OCI-LY7 (cell line): ENCODE results near the gene BCAR3. TPM values are rescaled to one million over a fixed set of nuclear protein-coding genes. Genes with fewer than 3 reads are reported as not detected.

Experiments
- BruUV-seq: library from RNA; stranded (reverse); fragments of 400-500 nt; replicated peaks from 2 replicates; lab custom pipeline; 2021; lab: Mats Ljungman, UMichigan
- CTCF ChIA-PET: fragments of 300-600 bp; sonication (Branson Sonifier 250); formaldehyde crosslinking; loops from one replicate; lab custom pipeline; 2022; ENCODE audit warnings: antibody characterized with exemption; ENCODE audit not compliant: unreplicated experiment; lab: Charles Lee
- POLR2A ChIA-PET: fragments of 300-600 bp; sonication (Branson Sonifier 250); formaldehyde crosslinking; loops from one replicate; lab custom pipeline; 2022; ENCODE audit warnings: antibody characterized with exemption; lab: Charles Lee
- DNase-seq: peaks from one replicate; pipeline ENCODE4 v3.0.0-alpha.2; 2015; ENCODE audit warnings: low spot score
- H2AFZ ChIP-seq: fragments of 200-600 bp; sonication (generic), shearing (Covaris generic); 2 replicates; pipeline ENCODE4 v1.6.1; 2014; ENCODE audit warnings: mild to moderate bottlenecking, antibody characterized with exemption, low read length, moderate library complexity
- H3K27ac ChIP-seq: fragments of 200-600 bp; sonication (generic); 2 replicates; pipeline ENCODE4 v1.5.1; 2014; ENCODE audit warnings: mixed run types, low read depth, mild to moderate bottlenecking, moderate library complexity, low read length, inconsistent platforms; ENCODE audit not compliant: poor library complexity, severe bottlenecking
- H3K36me3 ChIP-seq: fragments of 200-600 bp; sonication (generic); 2 replicates; pipeline ENCODE4 v1.6.1; 2014; ENCODE audit warnings: mild to moderate bottlenecking, antibody characterized with exemption, low read length, moderate library complexity, mixed read lengths; ENCODE audit not compliant: insufficient read depth
- H3K4me1 ChIP-seq: fragments of 200-600 bp; sonication (generic); 2 replicates; pipeline ENCODE4 v1.5.1; 2014; ENCODE audit warnings: mild to moderate bottlenecking, low read length; ENCODE audit not compliant: insufficient read depth, poor library complexity, severe bottlenecking
- H3K4me2 ChIP-seq: fragments of 200-600 bp; sonication (generic); 2 replicates; pipeline ENCODE4 v1.6.1; 2014; ENCODE audit warnings: mild to moderate bottlenecking, low read length
- H3K4me3 ChIP-seq: fragments of 200-600 bp; sonication (generic); 2 replicates; pipeline ENCODE4 v1.5.1; 2014; ENCODE audit warnings: mild to moderate bottlenecking, low read depth, low read length; ENCODE audit not compliant: poor library complexity, severe bottlenecking
- H3K79me2 ChIP-seq: fragments of 200-600 bp; sonication (generic); 2 replicates; pipeline ENCODE4 v1.6.1; 2016; ENCODE audit warnings: low read depth, mild to moderate bottlenecking, low read length, moderate library complexity, mixed read lengths; ENCODE audit not compliant: insufficient read depth
- H3K9me2 ChIP-seq: fragments of 200-600 bp; sonication (generic); 2 replicates; pipeline ENCODE4 v1.6.1; 2016; ENCODE audit warnings: mild to moderate bottlenecking, low read length, mixed read lengths; ENCODE audit not compliant: insufficient read depth
- H3K9me3 ChIP-seq: fragments of 200-600 bp; sonication (generic); 2 replicates; pipeline ENCODE4 v1.6.1; 2014; ENCODE audit warnings: mild to moderate bottlenecking, mixed run types, low read length, mixed read lengths
- H4K20me1 ChIP-seq: fragments of 200-600 bp; sonication (generic); 2 replicates; pipeline ENCODE4 v1.6.1; 2014; ENCODE audit warnings: mild to moderate bottlenecking, antibody characterized with exemption, low read length, moderate library complexity, mixed read lengths; ENCODE audit not compliant: insufficient read depth
- CTCF ChIP-seq: fragments of 200-600 bp; sonication (generic); conservative IDR thresholded peaks from 2 replicates; pipeline ENCODE4 v1.5.1; 2014; ENCODE audit warnings: mild to moderate bottlenecking, antibody characterized with exemption, low read length, moderate library complexity, mixed read lengths
- EZH2phosphoT487 ChIP-seq: fragments of 200-600 bp; sonication (generic); IDR thresholded peaks from 2 replicates; pipeline ENCODE4 v1.6.1; 2018; ENCODE audit warnings: low read depth, borderline replicate concordance, mild to moderate bottlenecking, mixed run types, antibody characterized with exemption, low read length, moderate library complexity, mixed read lengths
- intact Hi-C: fragments of 100-400 bp; cut with micrococcal nuclease; formaldehyde crosslinking; loops from one replicate; pipeline ENCODE4 v1.10.0; 2022; ENCODE audit not compliant: unreplicated experiment
- total RNA-seq, 2 experiments: library from RNA; depleted of rRNA in 1 of 2; stranded (reverse); fragments of >200 nt in 1 of 2; shearing (Covaris generic) in 1 of 2; gene quantifications; 2 replicates each; pipeline ENCODE4 v1.2.3, GENCODE V29; 2014 to 2022

Gene BCAR3
- total RNA-seq, 2 experiments from 2014 or later = 16.3 to 24.2 TPM

- ChIA-PET CTCF (no interaction called here), POLR2A (interaction anchor here (0.6 kb wide), 1 partner anchor 11 kb away, joined by 3 read pairs; no protein-coding TSS in a partner anchor)
- Histone ChIP-seq H4K20me1 (no peaks in the 10 kb centered on the region), H3K4me1 (no peaks in the 10 kb centered on the region), H3K9me3 (no peaks in the 10 kb centered on the region), H3K36me3 (peaks cover 68% of the 10 kb centered on the region), H3K4me3 (no peak overlapping the region), H3K27ac (no peak overlapping the region), H3K4me2 (no peak overlapping the region), H2AFZ (no peak overlapping the region), H3K79me2 (no peaks in the 10 kb centered on the region), H3K9me2 (no peaks in the 10 kb centered on the region)
- DNase-seq = no peak
- BruUV-seq = no TSS peak
- intact Hi-C loops = no loop called here
- no peak for TF ChIP-seq CTCF
- no peak for TF ChIP-seq EZH2phosphoT487
These were observed 116.0 kb downstream of the BCAR3 start for GRCh38 chr1:93565496-93566206.

GRCh38 chr1:93559695-93560094, 121.9 kb downstream of the BCAR3 start:
- CTCF ChIA-PET = no interaction called here
- Histone ChIP-seq H3K4me1 (no peaks in the 10 kb centered on the region), H3K9me3 (no peaks in the 10 kb centered on the region), H3K4me3 (no peak overlapping the region), H2AFZ (no peak overlapping the region), H3K4me2 (no peak overlapping the region), H3K27ac (no peak overlapping the region), H3K9me2 (no peaks in the 10 kb centered on the region), H3K79me2 (no peaks in the 10 kb centered on the region), H3K36me3 (peaks cover 44% of the 10 kb centered on the region), H4K20me1 (no peaks in the 10 kb centered on the region)
- no TSS peak for BruUV-seq
- TF ChIP-seq EZH2phosphoT487 = no peak
- no peak for TF ChIP-seq CTCF
- DNase-seq = no peak
- POLR2A ChIA-PET = interaction anchor here (0.8 kb wide), 1 partner anchor 481 kb away, joined by 3 read pairs; no protein-coding TSS in a partner anchor
- intact Hi-C loops = loop anchor here (5.0 kb wide), 1 partner anchor 257 kb away; no protein-coding TSS in a partner anchor

GRCh38 chr1:93559045-93559444, 122.6 kb downstream of the BCAR3 start:
- H4K20me1 ChIP-seq = no peaks in the 10 kb centered on the region
- H3K4me2 ChIP-seq = no peak overlapping the region
- no peaks in the 10 kb centered on the region for H3K9me2 ChIP-seq
- H3K4me3 ChIP-seq = no peak overlapping the region
- intact Hi-C loops = loop anchor here (5.0 kb wide), 1 partner anchor 257 kb away; no protein-coding TSS in a partner anchor
- no peaks in the 10 kb centered on the region for H3K79me2 ChIP-seq
- no peak overlapping the region for H2AFZ ChIP-seq
- CTCF ChIA-PET = no interaction called here
- no peaks in the 10 kb centered on the region for H3K4me1 ChIP-seq
- DNase-seq = no peak
- no TSS peak for BruUV-seq
- no peak overlapping the region for H3K27ac ChIP-seq
- TF ChIP-seq EZH2phosphoT487 (no peak), CTCF (no peak)
- peaks cover 44% of the 10 kb centered on the region for H3K36me3 ChIP-seq
- H3K9me3 ChIP-seq = no peaks in the 10 kb centered on the region
- POLR2A ChIA-PET = interaction anchor here (0.6 kb wide), 1 partner anchor 60 kb away, joined by 3 read pairs; no protein-coding TSS in a partner anchor
